Central memory CD8-positive, alpha-beta T cell (primary cell): ENCODE data around the gene TRIM15.
"Not testable (repeated sequence)": the region's sequence is repeated elsewhere in the genome, so short reads cannot be mapped to it uniquely, and the experiment has no call there.

Experiments
- ATAC-seq: fragments of 150-1000 bp; cut with Tn5 transposase; replicated peaks from 2 replicates; pipeline ENCODE4 v1.10.0; 2022; ENCODE audit warnings: mild to moderate bottlenecking, moderate FRiP score, moderate number of reproducible peaks; ENCODE audit not compliant: poor library complexity, severe bottlenecking; ENCODE audit errors: extremely low read depth
- DNase-seq, 2 donors: peaks; one replicate each; pipeline ENCODE4 v3.0.0; 2021; ENCODE audit warnings: low spot score in 2 of 2
- H3K27ac Mint-ChIP-seq: one replicate; pipeline ENCODE4 v1.8.0; 2022; ENCODE audit warnings: low read depth, mild to moderate bottlenecking, moderate library complexity, mixed read lengths
- H3K27me3 Mint-ChIP-seq: one replicate; pipeline ENCODE4 v1.8.0; 2022; ENCODE audit warnings: mixed read lengths
- H3K36me3 Mint-ChIP-seq: one replicate; pipeline ENCODE4 v1.8.0; 2022; ENCODE audit warnings: mild to moderate bottlenecking, moderate library complexity, mixed read lengths; ENCODE audit not compliant: insufficient read depth
- H3K4me1 Mint-ChIP-seq: one replicate; pipeline ENCODE4 v1.8.0; 2022; ENCODE audit warnings: mixed read lengths
- H3K4me3 Mint-ChIP-seq: one replicate; pipeline ENCODE4 v1.8.0; 2022; ENCODE audit warnings: mild to moderate bottlenecking, moderate library complexity, mixed read lengths
- H3K9me3 Mint-ChIP-seq: one replicate; pipeline ENCODE4 v1.8.0; 2022; ENCODE audit warnings: mixed read lengths

Gene TRIM15

GRCh38 chr6:30160008-30160784 is 3.1 kb upstream of the TRIM15 start:
- Mint-ChIP-seq H3K9me3 (no peaks in the 10 kb centered on the region), H3K4me1 (peaks cover 5% of the 10 kb centered on the region), H3K4me3 (no peak overlapping the region), H3K36me3 (peaks cover 2% of the 10 kb centered on the region), H3K27me3 (peaks cover 84% of the 10 kb centered on the region), H3K27ac (no peak overlapping the region)
- no peak for ATAC-seq
- no peak for DNase-seq

- H3K4me3 Mint-ChIP-seq: no peak within 1 kb of the TSS
- H3K36me3 Mint-ChIP-seq: peaks cover 2% of the 10 kb centered on the region
- H3K4me1 Mint-ChIP-seq: peaks cover 5% of the 10 kb centered on the region
- peaks cover 79% of the 10 kb centered on the region for H3K27me3 Mint-ChIP-seq
- no peaks in the 10 kb centered on the region for H3K9me3 Mint-ChIP-seq
- ATAC-seq: no peak
- no peak within 1 kb of the TSS for H3K27ac Mint-ChIP-seq
- no peak for DNase-seq
These were observed 2.4 kb upstream of the TRIM15 start, which contains the start of gene TRIM10 for GRCh38 chr6:30160785-30161531. Gene TRIM10, minus strand, starts transcription at chr6:30161211. Its CDS starts 353 bp downstream, at chr6:30160858.

- Mint-ChIP-seq H3K27me3 (peaks cover 70% of the 10 kb centered on the region), H3K9me3 (no peaks in the 10 kb centered on the region), H3K36me3 (peaks cover 2% of the 10 kb centered on the region), H3K4me1 (peaks cover 5% of the 10 kb centered on the region), H3K27ac (no peak overlapping the region), H3K4me3 (peak overlapping the region; percentile 3)
- ATAC-seq (no peak), DNase-seq (no peak)
These were observed 869 bp upstream of the TRIM15 start for GRCh38 chr6:30162265-30163089.

- ATAC-seq (no peak), DNase-seq (no peak)
- H3K4me1 Mint-ChIP-seq: peaks cover 5% of the 10 kb centered on the region
- H3K4me3 Mint-ChIP-seq: no peak overlapping the region
- no peak overlapping the region for H3K27ac Mint-ChIP-seq
- no peaks in the 10 kb centered on the region for H3K9me3 Mint-ChIP-seq
- peaks cover 2% of the 10 kb centered on the region for H3K36me3 Mint-ChIP-seq
- H3K27me3 Mint-ChIP-seq: peaks cover 72% of the 10 kb centered on the region
These were observed 740 bp downstream of the TRIM15 start for GRCh38 chr6:30163918-30164654.

- H3K9me3 Mint-ChIP-seq: no peaks in the 10 kb centered on the region
- peaks cover 72% of the 10 kb centered on the region for H3K27me3 Mint-ChIP-seq
- DNase-seq (no peak), ATAC-seq (no peak)
- peaks cover 5% of the 10 kb centered on the region for H3K4me1 Mint-ChIP-seq
- H3K36me3 Mint-ChIP-seq: peaks cover 2% of the 10 kb centered on the region
- no peak overlapping the region for H3K4me3 Mint-ChIP-seq
- H3K27ac Mint-ChIP-seq: no peak overlapping the region
These were observed 1.4 kb downstream of the TRIM15 start for GRCh38 chr6:30164714-30165113.

- H3K4me1 Mint-ChIP-seq, H3K36me3 Mint-ChIP-seq, DNase-seq, ATAC-seq, H3K27ac Mint-ChIP-seq, H3K4me3 Mint-ChIP-seq, H3K9me3 Mint-ChIP-seq: not testable (repeated sequence)
- peaks cover 72% of the 10 kb centered on the region for H3K27me3 Mint-ChIP-seq
These were observed 1.9 kb downstream of the TRIM15 start for GRCh38 chr6:30165238-30165637.

- Mint-ChIP-seq H3K9me3 (no peaks in the 10 kb centered on the region), H3K36me3 (no peaks in the 10 kb centered on the region), H3K4me1 (peaks cover 4% of the 10 kb centered on the region), H3K27me3 (peaks cover 78% of the 10 kb centered on the region), H3K4me3 (no peak overlapping the region), H3K27ac (no peak overlapping the region)
- DNase-seq (no peak), ATAC-seq (no peak)
These were observed 3.8 kb downstream of the TRIM15 start for GRCh38 chr6:30167101-30167500.

- no peak for DNase-seq
- Mint-ChIP-seq H3K4me1 (no peaks in the 10 kb centered on the region), H3K36me3 (no peaks in the 10 kb centered on the region), H3K9me3 (no peaks in the 10 kb centered on the region), H3K27ac (no peak overlapping the region), H3K27me3 (peaks cover 77% of the 10 kb centered on the region), H3K4me3 (no peak overlapping the region)
- ATAC-seq: no peak
These were observed 5.4 kb downstream of the TRIM15 start for GRCh38 chr6:30168741-30169140.

- H3K27ac Mint-ChIP-seq: no peak overlapping the region
- H3K27me3 Mint-ChIP-seq: peaks cover 75% of the 10 kb centered on the region
- ATAC-seq: peak; percentile 70
- H3K36me3 Mint-ChIP-seq: no peaks in the 10 kb centered on the region
- H3K4me3 Mint-ChIP-seq: no peak overlapping the region
- H3K9me3 Mint-ChIP-seq: no peaks in the 10 kb centered on the region
- no peaks in the 10 kb centered on the region for H3K4me1 Mint-ChIP-seq
- no peak for DNase-seq
These were observed 6.6 kb downstream of the TRIM15 start for GRCh38 chr6:30169658-30170614.

GRCh38 chr6:30171677-30172471 is 8.5 kb downstream of the TRIM15 start:
- ATAC-seq (no peak), DNase-seq (no peak)
- Mint-ChIP-seq H3K4me3 (no peak overlapping the region), H3K9me3 (no peaks in the 10 kb centered on the region), H3K36me3 (no peaks in the 10 kb centered on the region), H3K27me3 (peaks cover 88% of the 10 kb centered on the region), H3K4me1 (no peaks in the 10 kb centered on the region), H3K27ac (no peak overlapping the region)

- DNase-seq (no peak), ATAC-seq (no peak)
- Mint-ChIP-seq H3K4me1 (no peaks in the 10 kb centered on the region), H3K27ac (no peak overlapping the region), H3K4me3 (no peak overlapping the region), H3K9me3 (no peaks in the 10 kb centered on the region), H3K27me3 (peaks cover 92% of the 10 kb centered on the region), H3K36me3 (no peaks in the 10 kb centered on the region)
These were observed 9.3 kb downstream of the TRIM15 start for GRCh38 chr6:30172681-30173080.
